ENCODE measurements around the gene NAALADL2.

The NAALADL2 gene

GRCh38 chr3:174869448-174869847 lies 10.3 kb downstream of the NAALADL2 start:
- TF ChIP-seq POLR2AphosphoS5 (IDR thresholded peaks at IDR 0.05; ENCODE audit: borderline replicate concordance, low read depth, low read length) (no peak), FOXP2 (optimal IDR thresholded peaks at IDR 0.05; ENCODE audit: control extremely low read depth, extremely low read length, insufficient read depth) (no peak), EZH2 (IDR thresholded peaks at IDR 0.05) (no peak)
- H3K9me3 ChIP-seq (ENCODE audit: low read depth, low read length) = no peaks in the 10 kb centered on the region
- H3K4me3 ChIP-seq = no peak overlapping the region
- no peak overlapping the region for H3K27ac ChIP-seq
- no peak for DNase-seq (ENCODE audit: low read depth, low spot score)
- no peaks in the 10 kb centered on the region for H3K36me3 ChIP-seq (ENCODE audit: insufficient read depth, low read length)
- no peak overlapping the region for H3K9ac ChIP-seq (ENCODE audit: insufficient read length)

GRCh38 chr3:174873832-174874657 lies 14.9 kb downstream of the NAALADL2 start:
- Histone ChIP-seq H3K4me3 (no peak overlapping the region), H3K9me3 (ENCODE audit: low read depth, low read length) (no peaks in the 10 kb centered on the region), H3K36me3 (ENCODE audit: insufficient read depth, low read length) (no peaks in the 10 kb centered on the region), H3K9ac (ENCODE audit: insufficient read length) (no peak overlapping the region), H3K27ac (no peak overlapping the region)
- TF ChIP-seq FOXP2 (optimal IDR thresholded peaks at IDR 0.05; ENCODE audit: control extremely low read depth, extremely low read length, insufficient read depth) (no peak), POLR2AphosphoS5 (IDR thresholded peaks at IDR 0.05; ENCODE audit: borderline replicate concordance, low read depth, low read length) (no peak), EZH2 (IDR thresholded peaks at IDR 0.05) (no peak)
- DNase-seq (ENCODE audit: low read depth, low spot score) = no peak

- no peak for DNase-seq (ENCODE audit: low read depth, low spot score)
- Histone ChIP-seq H3K9ac (ENCODE audit: insufficient read length) (no peak overlapping the region), H3K27ac (no peak overlapping the region), H3K9me3 (ENCODE audit: low read depth, low read length) (no peaks in the 10 kb centered on the region), H3K4me3 (no peak overlapping the region), H3K36me3 (ENCODE audit: insufficient read depth, low read length) (no peaks in the 10 kb centered on the region)
- TF ChIP-seq FOXP2 (optimal IDR thresholded peaks at IDR 0.05; ENCODE audit: control extremely low read depth, extremely low read length, insufficient read depth) (no peak), POLR2AphosphoS5 (IDR thresholded peaks at IDR 0.05; ENCODE audit: borderline replicate concordance, low read depth, low read length) (no peak), EZH2 (IDR thresholded peaks at IDR 0.05) (no peak)
These were observed 23.7 kb downstream of the NAALADL2 start for GRCh38 chr3:174882789-174883188.

GRCh38 chr3:174883881-174884675 lies 24.9 kb downstream of the NAALADL2 start:
- no peaks in the 10 kb centered on the region for H3K36me3 ChIP-seq (ENCODE audit: insufficient read depth, low read length)
- no peak overlapping the region for H3K4me3 ChIP-seq
- H3K9ac ChIP-seq (ENCODE audit: insufficient read length) = no peak overlapping the region
- no peak overlapping the region for H3K27ac ChIP-seq
- no peak for TF ChIP-seq EZH2 (IDR thresholded peaks at IDR 0.05)
- TF ChIP-seq FOXP2 (optimal IDR thresholded peaks at IDR 0.05; ENCODE audit: control extremely low read depth, extremely low read length, insufficient read depth) = no peak
- TF ChIP-seq POLR2AphosphoS5 (IDR thresholded peaks at IDR 0.05; ENCODE audit: borderline replicate concordance, low read depth, low read length) = no peak
- DNase-seq (ENCODE audit: low read depth, low spot score) = no peak
- no peaks in the 10 kb centered on the region for H3K9me3 ChIP-seq (ENCODE audit: low read depth, low read length)

- H3K4me3 ChIP-seq = no peak overlapping the region
- no peak overlapping the region for H3K27ac ChIP-seq
- no peaks in the 10 kb centered on the region for H3K9me3 ChIP-seq (ENCODE audit: low read depth, low read length)
- TF ChIP-seq FOXP2 (optimal IDR thresholded peaks at IDR 0.05; ENCODE audit: control extremely low read depth, extremely low read length, insufficient read depth) = no peak
- TF ChIP-seq EZH2 (IDR thresholded peaks at IDR 0.05) = no peak
- no peak for TF ChIP-seq POLR2AphosphoS5 (IDR thresholded peaks at IDR 0.05; ENCODE audit: borderline replicate concordance, low read depth, low read length)
- DNase-seq (ENCODE audit: low read depth, low spot score) = no peak
- H3K36me3 ChIP-seq (ENCODE audit: insufficient read depth, low read length) = no peaks in the 10 kb centered on the region
- H3K9ac ChIP-seq (ENCODE audit: insufficient read length) = no peak overlapping the region
These were observed 25.8 kb downstream of the NAALADL2 start for GRCh38 chr3:174884776-174885568.

- H3K27ac ChIP-seq = no peak overlapping the region
- DNase-seq (ENCODE audit: low read depth, low spot score) = no peak
These were observed 32.5 kb downstream of the NAALADL2 start for GRCh38 chr3:174891524-174892203.

GRCh38 chr3:174907027-174907426 lies 47.9 kb downstream of the NAALADL2 start:
- no peak overlapping the region for H3K27ac ChIP-seq
- no peak for DNase-seq (ENCODE audit: low read depth, low spot score)
- H3K36me3 ChIP-seq (ENCODE audit: insufficient read depth, low read length) = no peaks in the 10 kb centered on the region
- TF ChIP-seq FOXP2 (optimal IDR thresholded peaks at IDR 0.05; ENCODE audit: control extremely low read depth, extremely low read length, insufficient read depth) (no peak), EZH2 (IDR thresholded peaks at IDR 0.05) (no peak), POLR2AphosphoS5 (IDR thresholded peaks at IDR 0.05; ENCODE audit: borderline replicate concordance, low read depth, low read length) (no peak)
- H3K9me3 ChIP-seq (ENCODE audit: low read depth, low read length) = no peaks in the 10 kb centered on the region
- no peak overlapping the region for H3K4me3 ChIP-seq
- H3K9ac ChIP-seq (ENCODE audit: insufficient read length) = no peak overlapping the region

More at GRCh38 chr3:174891524-174892203, 32.5 kb downstream of the NAALADL2 start:
- Histone ChIP-seq H3K36me3 (ENCODE audit: insufficient read depth, low read length) (no peaks in the 10 kb centered on the region), H3K4me3 (no peak overlapping the region), H3K9ac (ENCODE audit: insufficient read length) (no peak overlapping the region), H3K9me3 (ENCODE audit: low read depth, low read length) (peaks cover 3% of the 10 kb centered on the region; the same call in 1 of the 2 replicates)
- TF ChIP-seq EZH2 (IDR thresholded peaks at IDR 0.05) = no peak
- no peak for TF ChIP-seq FOXP2 (optimal IDR thresholded peaks at IDR 0.05; ENCODE audit: control extremely low read depth, extremely low read length, insufficient read depth)
- TF ChIP-seq POLR2AphosphoS5 (IDR thresholded peaks at IDR 0.05; ENCODE audit: borderline replicate concordance, low read depth, low read length) = no peak
